Right ventricle myocardium superior (tissue), 1 donor: ENCODE measurements around the gene NSMF. TPM values are rescaled to one million over a fixed set of nuclear protein-coding genes. Genes with fewer than 3 reads are reported as not detected.
"Not testable (repeated sequence)": the region's sequence is repeated elsewhere in the genome, so short reads cannot be mapped to it uniquely, and the experiment has no call there.

Source experiments
- ATAC-seq: fragments of 200-7000 bp; cut with Tn5 transposase; one replicate; pipeline ENCODE4 v1.9.1; 2020; ENCODE audit warnings: mild to moderate bottlenecking; ENCODE audit not compliant: poor library complexity
- DNase-seq: peaks from one replicate; pipeline ENCODE4 v3.0.0-alpha.2; 2020
- intact Hi-C: fragments of 100-400 bp; cut with DNase I; formaldehyde crosslinking; loops from one replicate; pipeline ENCODE4 v1.11.2; 2022
- total RNA-seq: library from RNA; stranded (reverse); fragmentation: NEBNext Ultra II Directional; extraction: Animal tissue kit (Norgen Biotek cat#: 25700); gene quantifications from one replicate; pipeline ENCODE4 v1.2.1, GENCODE V29; 2021
- donor health status: DM: no; HTN: yes; CAD: no; lungs with severe emphysema.

The NSMF gene
- total RNA-seq, 1 donor from 2014 or later = 10.0 TPM

DNA sequence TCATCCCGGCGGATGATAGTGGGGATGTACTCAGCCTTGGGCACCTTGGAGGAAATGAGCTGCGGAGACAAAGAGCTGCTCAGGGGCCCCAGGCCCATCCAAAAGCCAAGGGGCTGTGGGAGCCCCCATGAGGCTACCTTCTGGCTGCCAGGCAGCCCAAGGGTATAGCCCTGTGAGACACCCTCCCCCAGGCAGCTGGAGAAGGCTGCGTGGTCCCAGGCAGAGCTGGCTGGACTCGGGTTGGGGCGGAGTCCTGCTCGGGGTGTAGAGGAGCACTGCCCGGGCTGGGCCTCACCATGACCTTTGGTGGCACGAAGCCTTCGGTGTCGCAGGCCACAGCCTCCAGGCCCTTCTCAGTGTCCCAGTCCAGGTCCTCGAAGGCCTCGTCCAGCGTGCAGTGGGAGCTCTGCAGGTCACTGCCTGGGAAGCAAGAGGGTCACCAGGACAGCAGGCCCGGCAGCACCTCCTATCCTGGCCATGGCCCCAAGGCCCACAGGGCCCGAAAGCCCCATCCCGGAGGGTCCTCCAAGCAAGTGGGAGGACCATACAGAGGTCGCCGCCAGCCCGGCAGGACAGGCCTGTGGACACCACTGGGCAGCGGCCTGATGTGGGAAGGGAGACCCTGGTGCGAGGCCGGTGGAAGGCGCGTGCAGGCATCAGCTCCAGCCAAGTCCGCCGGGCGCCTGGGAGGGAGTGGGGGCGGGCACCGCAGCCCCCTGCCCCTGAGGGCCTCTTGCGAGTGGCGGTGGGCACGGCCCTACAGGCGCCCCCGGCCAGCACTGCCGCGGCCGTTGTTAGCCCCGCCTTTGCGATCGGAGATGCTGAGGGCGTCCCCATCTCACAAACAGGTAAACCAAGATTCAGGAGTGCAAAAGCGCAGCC is 6.1 kb downstream of the NSMF start:
- ATAC-seq = peak; percentile 1
- peak; percentile 62 for DNase-seq
- intact Hi-C loops = no loop called here

DNA sequence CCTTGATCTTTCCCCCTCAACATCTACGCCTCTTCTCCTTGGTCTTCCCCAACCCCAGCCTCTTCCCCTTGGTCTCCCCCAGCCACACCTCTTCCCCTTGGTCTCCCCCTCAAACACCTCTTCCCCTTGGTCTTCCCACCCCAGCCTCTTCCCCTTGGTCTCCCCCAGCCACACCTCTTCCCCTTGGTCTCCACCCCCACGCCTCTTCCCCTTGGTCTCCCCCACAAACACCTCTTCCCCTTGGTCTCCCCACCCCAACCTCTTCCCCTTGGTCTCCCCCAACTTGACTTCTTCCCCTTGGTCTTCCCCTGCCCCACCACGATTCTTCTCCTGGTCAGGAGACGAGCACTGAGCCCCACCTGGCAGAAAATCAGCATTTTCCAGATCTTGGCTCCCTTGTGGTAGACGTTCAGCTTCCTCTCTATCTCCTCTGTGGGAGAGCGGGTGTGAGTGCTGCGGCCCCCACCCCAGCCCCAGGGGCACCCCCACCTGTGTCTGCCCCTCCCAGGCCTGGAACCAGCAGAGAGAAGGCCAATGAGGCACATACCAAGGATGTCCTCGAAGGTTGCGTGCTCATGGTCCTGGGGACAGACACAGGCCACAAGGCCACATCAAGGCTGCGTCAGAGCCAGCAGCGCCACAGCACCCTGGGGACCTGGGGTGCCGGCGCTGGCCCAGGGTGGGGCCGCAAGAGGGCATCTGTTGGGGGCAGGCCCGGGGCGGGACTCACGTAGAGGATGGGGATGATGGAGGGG is 7.0 kb downstream of the NSMF start:
- intact Hi-C loops = no loop called here
- DNase-seq (peak; percentile 43), ATAC-seq (no peak)

DNA sequence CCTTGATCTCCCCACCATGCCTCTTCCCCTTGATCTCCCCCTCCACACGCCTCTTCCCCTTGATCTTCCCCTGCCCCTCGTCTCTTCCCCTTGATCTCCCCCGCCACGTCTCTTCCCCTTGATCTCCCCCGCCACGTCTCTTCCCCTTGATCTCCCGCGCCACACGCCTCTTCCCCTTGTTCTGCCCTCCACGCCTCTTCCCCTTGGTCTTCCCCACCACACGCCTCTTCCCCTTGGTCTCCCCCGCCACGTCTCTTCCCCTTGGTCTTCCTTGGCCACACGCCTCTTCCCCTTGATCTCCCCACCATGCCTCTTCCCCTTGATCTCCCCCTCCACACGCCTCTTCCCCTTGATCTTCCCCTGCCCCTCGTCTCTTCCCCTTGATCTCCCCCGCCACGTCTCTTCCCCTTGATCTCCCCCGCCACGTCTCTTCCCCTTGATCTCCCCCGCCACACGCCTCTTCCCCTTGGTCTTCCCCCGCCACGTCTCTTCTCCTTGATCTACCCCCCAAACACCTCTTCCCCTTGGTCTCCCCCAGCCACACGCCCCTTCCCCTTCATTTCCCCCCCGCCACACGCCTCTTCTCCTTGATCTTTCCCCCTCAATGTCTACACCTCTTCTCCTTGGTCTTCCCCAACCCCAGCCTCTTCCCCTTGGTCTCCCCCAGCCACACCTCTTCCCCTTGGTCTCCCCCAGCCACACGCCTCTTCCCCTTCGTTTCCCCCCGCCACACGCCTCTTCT is 7.7 kb downstream of the NSMF start:
- DNase-seq = peak; percentile 1
- intact Hi-C loops = not testable (repeated sequence)

DNA sequence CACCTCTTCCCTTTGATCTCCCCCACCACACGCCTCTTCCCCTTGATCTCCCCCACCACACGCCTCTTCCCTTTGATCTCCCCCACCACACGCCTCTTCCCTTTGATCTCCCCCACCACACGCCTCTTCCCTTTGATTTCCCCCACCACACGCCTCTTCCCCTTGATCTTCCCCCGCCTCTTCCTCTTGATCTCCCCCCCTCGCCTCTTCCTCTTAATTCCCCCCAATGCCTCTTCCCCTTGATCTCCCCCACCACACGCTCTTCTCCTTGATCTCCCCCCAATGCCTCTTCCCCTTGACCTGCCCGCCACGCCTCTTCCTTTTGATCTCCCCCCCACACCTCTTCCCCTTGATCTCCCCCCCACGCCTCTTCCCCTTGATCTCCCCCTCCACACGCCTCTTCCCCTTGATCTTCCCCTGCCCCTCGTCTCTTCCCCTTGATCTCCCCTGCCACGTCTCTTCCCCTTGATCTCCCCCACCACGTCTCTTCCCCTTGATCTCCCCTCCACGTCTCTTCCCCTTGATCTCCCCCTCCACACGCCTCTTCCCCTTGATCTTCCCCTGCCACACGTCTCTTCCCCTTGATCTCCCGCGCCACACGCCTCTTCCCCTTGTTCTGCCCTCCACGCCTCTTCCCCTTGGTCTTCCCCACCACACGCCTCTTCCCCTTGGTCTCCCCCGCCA is 8.5 kb downstream of the NSMF start:
- intact Hi-C loops, ATAC-seq: not testable (repeated sequence)
- peak; percentile 34 for DNase-seq

More for the DNA sequence above, 7.7 kb downstream of the NSMF start:
- not testable (repeated sequence) for ATAC-seq

DNA sequence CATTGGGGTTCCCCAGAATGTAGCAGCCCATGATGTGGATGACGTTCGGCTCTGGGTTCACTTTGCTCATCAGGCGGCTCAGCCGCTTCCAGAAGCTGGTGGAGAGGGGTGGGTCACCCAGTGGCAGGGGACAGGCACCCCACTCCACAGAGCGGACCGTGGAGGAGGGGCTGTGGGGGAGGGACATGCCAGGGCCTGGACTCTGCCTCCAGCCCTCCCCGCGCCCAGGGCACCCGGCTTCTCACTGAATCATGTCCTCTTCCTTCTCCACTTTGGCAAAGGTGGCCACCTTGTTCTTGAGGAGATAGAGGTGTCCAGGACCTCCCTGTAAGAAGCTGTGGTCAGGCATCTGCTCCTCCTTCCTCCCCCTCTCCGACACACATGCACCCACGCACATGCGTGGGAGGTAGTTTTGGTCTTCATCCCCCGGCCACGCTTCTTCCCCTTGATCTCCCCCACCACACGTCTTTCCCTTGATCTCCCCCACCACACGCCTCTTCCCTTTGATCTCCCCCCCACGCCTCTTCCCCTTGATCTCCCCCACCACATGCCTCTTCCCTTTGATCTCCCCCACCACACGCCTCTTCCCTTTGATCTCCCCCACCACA is 9.1 kb downstream of the NSMF start:
- DNase-seq = peak; percentile 29

DNA sequence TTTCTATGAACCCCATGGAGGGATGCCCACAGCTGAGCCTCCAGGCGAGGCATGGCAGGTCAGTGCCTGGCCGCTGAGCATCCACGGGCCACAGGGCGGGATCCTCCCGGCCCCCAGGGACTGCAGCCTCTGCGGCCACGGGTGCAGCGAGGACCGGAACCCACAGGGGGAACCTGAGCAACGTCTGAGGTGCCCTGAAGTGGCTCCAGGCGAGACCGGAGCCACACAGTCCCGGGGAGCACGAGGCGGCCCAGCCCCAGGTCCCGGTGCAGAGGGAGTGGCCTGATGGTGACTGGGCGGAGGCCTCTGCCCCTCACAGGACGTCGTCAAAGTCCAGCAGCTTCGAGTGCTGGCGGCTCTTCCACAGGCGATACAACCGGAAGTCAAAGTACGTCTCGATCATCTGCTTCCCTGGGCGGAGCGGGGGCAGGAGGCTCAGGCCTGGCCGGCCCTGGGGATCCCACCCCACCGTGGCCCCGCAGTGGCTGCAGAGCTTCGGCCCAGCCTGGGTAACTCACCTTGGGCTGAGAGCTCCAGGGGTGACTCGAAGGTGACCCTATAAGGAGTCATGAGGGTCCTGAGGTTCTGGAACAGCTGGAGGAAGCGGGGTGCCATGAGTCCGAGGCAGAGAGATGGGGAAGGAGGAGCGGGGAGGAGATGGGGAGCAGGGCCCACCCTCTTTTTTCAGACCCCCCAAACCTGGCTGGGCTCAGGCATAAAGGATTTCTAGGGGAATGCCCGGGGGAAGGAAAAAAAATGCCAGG is 9.9 kb downstream of the NSMF start:
- ATAC-seq = no peak
- intact Hi-C loops = loop anchor here (10.0 kb wide), 1 partner anchor 154 kb away; no protein-coding TSS in a partner anchor
- DNase-seq = peak; percentile 26

More for the DNA sequence above, 9.1 kb downstream of the NSMF start:
- intact Hi-C loops = loop anchor here (10.0 kb wide), 1 partner anchor 155 kb away; no protein-coding TSS in a partner anchor
- ATAC-seq = no peak

DNA sequence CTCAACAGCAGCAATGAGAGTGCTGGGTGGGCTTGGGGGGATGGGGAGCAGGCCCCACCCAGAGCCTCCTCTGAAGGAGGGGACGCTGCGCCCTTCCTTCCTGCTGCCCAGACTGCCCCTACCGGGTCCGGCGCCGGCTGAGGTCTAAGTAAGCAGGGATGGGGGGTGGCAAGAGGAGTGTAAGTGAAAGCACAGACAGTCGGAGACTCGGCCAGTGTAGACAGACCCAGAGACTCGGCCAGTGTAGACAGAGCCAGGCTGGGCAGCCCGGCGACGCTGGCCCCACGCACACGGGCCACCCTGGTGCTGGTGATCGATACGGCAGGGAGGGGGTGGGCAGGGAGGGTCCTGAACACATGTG is 10.6 kb downstream of the NSMF start:
- ATAC-seq (no peak), DNase-seq (peak; percentile 22)
- intact Hi-C loops = loop anchor here (10.0 kb wide), 1 partner anchor 154 kb away; no protein-coding TSS in a partner anchor

DNA sequence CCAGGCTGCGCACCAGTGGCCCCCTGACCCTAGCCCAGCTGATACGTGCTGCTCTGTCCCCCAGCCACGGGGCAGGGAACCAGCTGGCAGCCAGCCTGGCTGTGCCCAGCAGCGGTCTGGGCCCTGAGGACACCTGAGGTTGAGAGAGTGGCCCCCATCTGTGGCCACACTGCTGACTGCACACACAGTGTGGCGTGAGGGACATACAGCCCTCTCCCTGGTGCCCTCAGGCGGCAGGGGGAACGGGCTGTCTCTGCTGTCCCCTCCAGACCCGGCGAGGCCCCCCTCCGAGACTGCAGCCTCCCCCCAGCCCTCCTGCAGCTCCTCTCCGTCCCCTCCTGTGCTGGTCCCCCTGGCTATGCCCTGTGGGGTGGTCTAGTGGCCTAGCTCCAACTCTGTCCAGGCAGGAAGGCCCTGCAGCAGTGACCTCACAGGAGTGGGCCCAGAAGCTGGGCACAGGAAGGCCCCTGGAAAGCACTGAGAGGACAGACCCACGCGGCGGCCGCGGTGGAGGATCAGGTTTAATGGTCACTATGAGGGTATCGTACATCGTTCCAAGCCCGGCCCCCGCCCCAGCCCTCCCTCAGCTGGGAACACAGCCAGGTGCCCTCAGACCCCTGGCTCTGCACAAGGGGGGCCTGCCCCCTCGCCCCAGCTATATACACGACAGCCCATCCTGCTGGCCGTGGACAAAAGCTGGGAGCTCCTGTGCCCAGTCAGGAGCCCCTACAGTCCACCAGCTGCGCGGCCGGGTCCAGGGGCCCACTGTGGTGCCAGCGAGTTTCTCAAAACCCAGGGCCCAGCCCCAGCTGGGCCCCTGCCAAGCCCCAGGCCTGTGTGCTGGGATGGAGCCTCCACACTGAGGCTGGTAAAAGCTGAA is 11.2 kb downstream of the NSMF start:
- no peak for ATAC-seq

DNA sequence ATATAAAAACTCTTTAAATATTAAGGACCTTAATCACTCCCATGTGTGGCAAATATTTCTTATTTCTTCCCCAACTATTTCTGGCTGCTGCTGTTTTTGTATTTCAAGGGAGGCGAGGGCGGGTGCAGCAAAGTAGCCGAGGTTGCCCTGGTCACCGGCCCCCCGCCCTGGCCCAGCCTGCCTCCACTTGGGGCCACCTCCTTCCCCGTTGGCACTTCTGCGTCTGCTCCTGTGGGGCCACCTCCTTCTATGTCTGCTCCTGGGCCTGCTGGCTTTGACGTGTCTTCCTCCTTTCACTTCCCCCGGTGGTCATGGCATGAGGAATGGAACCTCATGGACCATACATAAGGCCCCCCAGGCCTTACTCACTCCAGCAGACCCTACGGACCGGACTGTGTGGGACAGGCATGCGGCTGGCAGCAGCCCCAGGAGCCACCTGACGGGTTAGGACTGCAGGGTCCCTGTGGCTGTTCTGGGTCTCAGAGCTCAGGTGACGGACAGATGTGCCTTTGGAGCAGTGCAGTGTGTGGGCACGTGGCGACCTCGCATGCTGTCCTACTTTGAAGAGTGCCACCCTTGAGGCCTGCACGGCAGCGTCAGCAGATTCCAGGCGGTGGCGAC is 12.2 kb downstream of the NSMF start:
- peak; percentile 40 for DNase-seq
- intact Hi-C loops = loop anchor here (10.0 kb wide), 1 partner anchor 152 kb away; no protein-coding TSS in a partner anchor
- no peak for ATAC-seq

More for the DNA sequence above, 11.2 kb downstream of the NSMF start:
- peak; percentile 36 for DNase-seq
- intact Hi-C loops = loop anchor here (10.0 kb wide), 1 partner anchor 153 kb away; no protein-coding TSS in a partner anchor

DNA sequence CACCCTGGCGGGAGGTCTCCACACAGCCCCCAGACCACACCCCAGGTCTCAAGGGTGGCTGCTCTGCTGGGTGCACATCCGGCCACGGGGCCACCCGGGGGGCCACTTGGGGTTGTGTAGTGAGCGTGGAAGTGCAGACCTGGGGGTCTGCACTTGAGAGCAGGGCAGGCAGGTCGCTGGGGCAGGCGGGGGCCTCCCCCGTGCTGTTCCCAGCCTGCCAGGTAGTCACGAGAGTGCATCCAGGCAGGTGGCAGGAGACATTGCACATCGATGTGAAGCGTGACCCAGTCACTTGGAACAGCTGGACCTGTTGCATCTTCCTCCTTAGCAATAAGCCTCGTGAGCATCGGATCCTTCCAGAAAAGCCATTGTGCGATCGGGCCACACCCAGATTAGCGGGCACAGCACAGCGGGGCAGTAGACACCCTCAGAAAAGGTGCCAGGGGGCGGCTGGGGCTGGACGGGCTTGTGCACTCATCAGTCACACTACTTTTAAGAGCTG is 13.2 kb downstream of the NSMF start:
- intact Hi-C loops = loop anchor here (10.0 kb wide), 1 partner anchor 151 kb away; no protein-coding TSS in a partner anchor
- ATAC-seq = no peak

DNA sequence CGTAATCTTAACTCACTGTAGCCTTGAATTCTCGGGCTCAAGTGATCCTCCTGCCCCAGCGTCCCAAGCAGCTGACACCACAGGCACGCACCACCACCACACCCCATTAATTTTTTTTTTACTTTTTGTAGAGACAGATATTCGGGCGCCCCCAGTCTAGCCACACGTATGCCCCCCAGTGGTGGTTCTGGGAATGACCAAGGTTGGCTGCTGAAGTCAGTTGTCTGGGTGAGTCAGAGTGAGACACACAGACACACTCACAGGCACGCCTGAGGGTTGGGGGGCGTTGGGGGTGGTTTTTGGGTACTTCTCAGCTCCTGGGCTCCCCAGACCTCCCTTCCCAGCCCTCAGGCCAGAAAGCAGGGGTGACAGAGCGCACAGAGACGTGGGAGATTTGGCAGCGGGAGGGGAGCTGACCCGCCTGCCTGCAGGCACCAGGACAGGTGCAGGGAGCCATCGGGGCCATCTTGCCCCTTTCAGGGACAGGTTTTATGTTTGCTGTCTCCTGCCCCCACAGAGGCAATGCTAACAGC is 13.8 kb downstream of the NSMF start:
- peak; percentile 77 for ATAC-seq
- DNase-seq = peak; percentile 87
- intact Hi-C loops = loop anchor here (10.0 kb wide), 1 partner anchor 151 kb away; no protein-coding TSS in a partner anchor

More for the DNA sequence above, 13.2 kb downstream of the NSMF start:
- DNase-seq = peak; percentile 40

DNA sequence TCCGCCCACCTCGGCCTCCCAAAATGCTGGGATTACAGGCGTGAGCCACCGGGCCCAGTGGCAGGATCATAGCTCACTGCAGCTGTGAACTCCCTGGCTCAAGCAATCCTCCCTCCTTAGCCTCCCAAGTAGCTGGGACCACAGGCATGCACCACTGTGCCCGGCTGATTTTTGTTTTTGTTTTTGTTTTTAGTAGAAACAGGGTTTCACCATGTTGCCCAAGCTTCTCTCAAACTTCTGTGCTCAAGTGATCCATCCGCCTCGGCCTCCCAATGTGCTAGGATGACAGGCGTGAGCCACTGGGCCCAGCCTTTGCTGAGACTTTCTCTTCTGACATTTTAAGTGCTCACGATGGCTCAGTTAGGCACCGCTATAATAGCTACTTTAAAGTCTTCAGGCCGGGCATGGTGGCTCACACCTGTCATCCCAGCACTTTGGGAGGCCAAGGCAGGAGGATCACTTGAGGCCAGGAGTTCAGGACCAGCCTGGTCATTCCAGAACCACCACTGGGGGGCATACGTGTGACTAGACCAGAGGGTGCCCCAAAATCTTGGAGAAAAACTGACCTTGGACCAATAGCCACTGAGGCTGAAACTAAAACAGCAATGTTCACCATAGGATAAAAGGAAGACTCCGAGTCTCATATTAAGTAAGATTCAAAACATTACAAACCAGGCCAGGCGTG is 14.9 kb downstream of the NSMF start:
- intact Hi-C loops = loop anchor here (10.0 kb wide), 1 partner anchor 149 kb away; no protein-coding TSS in a partner anchor
- no peak for ATAC-seq
- no peak for DNase-seq

DNA sequence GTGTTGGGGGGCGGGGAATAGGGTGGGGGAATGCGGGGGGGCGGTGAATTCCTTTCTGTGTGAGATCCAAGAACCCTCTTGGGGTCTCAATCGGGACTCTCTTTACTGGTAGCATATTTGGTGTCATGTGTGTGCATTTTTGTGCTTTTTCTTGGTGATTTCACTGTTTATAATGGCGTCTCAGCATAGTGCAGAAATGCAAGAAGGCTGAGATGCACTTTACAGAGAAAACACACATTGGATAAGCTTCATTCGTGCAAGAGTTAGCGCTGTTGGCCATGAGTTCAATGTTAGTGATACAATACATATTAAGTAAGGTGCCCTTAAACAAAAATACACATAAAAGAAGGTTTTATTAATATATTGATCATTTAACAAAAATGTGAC is 17.2 kb downstream of the NSMF start:
- DNase-seq (no peak), ATAC-seq (no peak)
- intact Hi-C loops = loop anchor here (10.0 kb wide), 1 partner anchor 147 kb away; no protein-coding TSS in a partner anchor

DNA sequence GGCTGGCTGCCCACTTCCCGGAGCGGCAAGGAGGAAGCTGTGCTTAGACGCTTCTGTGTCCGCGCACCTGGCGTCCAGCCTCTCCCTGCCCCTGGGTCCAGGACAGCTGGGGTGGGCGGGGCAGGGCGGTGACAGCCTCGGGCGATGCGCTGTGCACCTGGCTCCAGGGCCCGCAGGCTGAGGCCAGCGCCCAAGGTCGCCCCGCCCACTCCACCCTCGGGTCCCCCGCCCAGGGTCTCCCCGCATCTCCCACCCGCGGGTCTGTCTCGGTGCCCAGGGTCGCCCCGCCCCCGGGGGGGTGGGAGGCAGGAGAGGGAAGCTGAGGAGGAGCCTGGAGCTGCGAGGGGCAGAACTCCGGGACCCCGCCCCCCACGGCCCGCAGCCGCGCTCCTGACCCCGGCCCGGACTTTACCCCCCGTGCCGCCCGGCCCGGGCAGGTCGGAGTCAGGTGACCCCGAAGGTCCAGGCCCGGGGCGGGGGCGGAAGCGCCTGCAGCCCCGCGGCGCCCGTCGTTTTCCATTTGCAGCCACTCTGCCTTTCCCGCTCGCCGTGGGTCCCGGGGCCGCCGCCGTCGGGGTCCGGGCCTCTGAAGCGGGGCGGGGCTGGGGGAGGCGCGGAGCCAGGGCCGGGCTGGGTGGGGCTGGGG is 17.7 kb downstream of the NSMF start, which contains the start of gene ENTPD8:
Gene ENTPD8, minus strand, starts transcription at position 69 of the 646 bp plus-strand sequence. CDS start 3,072 bp downstream, outside the sequence.
- ATAC-seq (peak; percentile 40), DNase-seq (peak; percentile 39)
- intact Hi-C loops = loop anchor here (10.0 kb wide), 1 partner anchor 147 kb away; no protein-coding TSS in a partner anchor
